K562 (cell line): Measurements from ENCODE around the gene UCKL1. TPM values are rescaled to one million over a fixed set of nuclear protein-coding genes. Genes with fewer than 3 reads are reported as not detected.

Source experiments
- ATAC-seq: fragments of 200-7000 bp; cut with Tn5 transposase; 3 replicates; pipeline ENCODE4 v1.9.1; 2020; ENCODE audit warnings: moderate library complexity
- BruUV-seq: library from RNA; stranded (reverse); fragments of 400-500 nt; replicated peaks from 2 replicates; lab custom pipeline; 2021; lab: Mats Ljungman, UMichigan
- CTCF ChIA-PET: fragments of 300-600 bp; formaldehyde crosslinking; extraction: SDS; loops from one replicate; lab custom pipeline; 2021; ENCODE audit warnings: low intra/inter-chr PET ratio; lab: Yijun Ruan, JAX
- POLR2A ChIA-PET: fragments of 300-600, 350-650 bp; sonication (Branson Sonifier 250); formaldehyde crosslinking; extraction: SDS; loops from one replicate; lab custom pipeline; 2021; ENCODE audit warnings: antibody characterized with exemption, inconsistent platforms; lab: Yijun Ruan, JAX
- DNase-seq, 4 experiments: peaks; one replicate each; pipeline versions ENCODE4 v3.0.0 to v3.0.0-alpha.2; 2011 to 2018; ENCODE audit warnings: low spot score in 3 of 4, mixed read lengths in 3 of 4; ENCODE audit errors: extremely low read depth in 1 of 4
- FAIRE-seq: peaks from 2 replicates; lab custom pipeline; 2011; peaks lifted over from hg19 to GRCh38; lab: Jason Lieb, UNC
- H2AFZ ChIP-seq: 2 replicates; pipeline ENCODE4 v1.6.0; 2011; ENCODE audit warnings: low read depth, low read length, control low read depth, inconsistent platforms
- H3K27ac ChIP-seq: fragments of 200-600 bp; 3 replicates; pipeline ENCODE4 v1.8.0; 2011; ENCODE audit warnings: low read depth, mild to moderate bottlenecking, control low read depth, inconsistent platforms, low read length, moderate library complexity, mixed read lengths; ENCODE audit errors: extremely low read depth
- H3K27me3 ChIP-seq, 2 experiments: fragments of 300-600 bp in 1 of 2; 2 replicates in 1 of 2; 3 replicates in 1 of 2; pipeline versions ENCODE4 v1.6.0 to v1.8.0; 2011; ENCODE audit warnings: inconsistent platforms in 2 of 2, low read length in 2 of 2, mild to moderate bottlenecking in 1 of 2, mixed read lengths in 1 of 2, moderate library complexity in 1 of 2; ENCODE audit not compliant: control insufficient read depth in 2 of 2, insufficient read depth in 2 of 2
- H3K36me3 ChIP-seq: fragments of 300-600 bp; 3 replicates; pipeline ENCODE4 v1.8.0; 2011; ENCODE audit warnings: mild to moderate bottlenecking, low read length, inconsistent platforms; ENCODE audit not compliant: control insufficient read depth, insufficient read depth
- H3K4me1 ChIP-seq, 2 experiments: fragments of 200-600 bp in 1 of 2; replicated peaks in 1 of 2; 2 replicates in 1 of 2; 3 replicates in 1 of 2; pipeline versions ENCODE4 v1.5.1 to v1.8.0; 2011; ENCODE audit warnings: inconsistent platforms in 2 of 2, low read length in 2 of 2, mild to moderate bottlenecking in 1 of 2, mixed read lengths in 1 of 2, moderate library complexity in 1 of 2; ENCODE audit not compliant: control insufficient read depth in 2 of 2, insufficient read depth in 2 of 2
- H3K4me2 ChIP-seq: 2 replicates; pipeline ENCODE4 v1.6.1; 2011; ENCODE audit warnings: low read length, control low read depth, inconsistent platforms, mixed read lengths; ENCODE audit not compliant: insufficient read depth
- H3K4me3 ChIP-seq: fragments of 200-600 bp; sonication (generic), shearing (Covaris generic); 2 replicates; pipeline ENCODE4 v1.5.1; 2016; ENCODE audit warnings: control low read depth, inconsistent platforms
- H3K79me2 ChIP-seq: fragments of 200-600 bp; 3 replicates; pipeline ENCODE4 v1.8.0; 2011; ENCODE audit warnings: low read length, inconsistent platforms; ENCODE audit not compliant: control insufficient read depth, insufficient read depth
- H3K9ac ChIP-seq, 2 experiments: 2 replicates each; pipeline versions ENCODE4 v1.6.0 to v1.6.1; 2011; ENCODE audit warnings: low read depth in 2 of 2, low read length in 2 of 2, control low read depth in 1 of 2, inconsistent platforms in 1 of 2, mild to moderate bottlenecking in 1 of 2, mixed read lengths in 1 of 2; ENCODE audit not compliant: insufficient read depth in 1 of 2
- H3K9me1 ChIP-seq: one replicate; pipeline ENCODE4 v1.6.0; 2011; ENCODE audit warnings: inconsistent platforms, mild to moderate bottlenecking, low read length, moderate library complexity; ENCODE audit not compliant: control insufficient read depth, insufficient read depth
- H3K9me3 ChIP-seq: replicated peaks from 2 replicates; pipeline ENCODE4 v1.5.1; 2011; ENCODE audit warnings: low read depth, low read length, inconsistent platforms; ENCODE audit not compliant: control insufficient read depth, insufficient read depth
- H4K20me1 ChIP-seq: replicated peaks from 2 replicates; pipeline ENCODE4 v1.6.1; 2011; ENCODE audit warnings: low read length, inconsistent platforms, mixed read lengths; ENCODE audit not compliant: control insufficient read depth, insufficient read depth
- ATF4 ChIP-seq: fragments of 450-650 bp; formaldehyde crosslinking; IDR thresholded peaks from 2 replicates; pipeline ENCODE4 v1.4.0; 2022; ENCODE audit warnings: mild to moderate bottlenecking, moderate library complexity
- BCLAF1 ChIP-seq, 2 experiments: fragments of 450-650 bp in 1 of 2; IDR thresholded peaks; 2 replicates each; pipeline ENCODE4 v1.6.1; 2011 to 2017; ENCODE audit warnings: low read depth in 2 of 2, antibody characterized with exemption in 1 of 2, borderline replicate concordance in 1 of 2, low read length in 1 of 2, mild to moderate bottlenecking in 1 of 2, mixed read lengths in 1 of 2; ENCODE audit not compliant: control insufficient read depth in 1 of 2
- KDM5B ChIP-seq: fragments of 200-600 bp; sonication (generic); IDR thresholded peaks from 2 replicates; pipeline ENCODE4 v1.6.1; 2012; ENCODE audit warnings: low read depth, mild to moderate bottlenecking, moderate library complexity, low read length, control low read depth, inconsistent platforms; ENCODE audit not compliant: insufficient replicate concordance
- MECOM ChIP-seq: fragments of 250-450 bp; sonication (Bioruptor Pico); IDR thresholded peaks from 2 replicates; pipeline ENCODE4 v1.8.0; 2022; ENCODE audit warnings: inconsistent platforms
- MLLT1 ChIP-seq, 2 experiments: fragments of 450-650 bp; IDR thresholded peaks; 2 replicates each; pipeline ENCODE4 v1.6.1; 2016
- MTA1 ChIP-seq: fragments of 450-650 bp; IDR thresholded peaks from 2 replicates; pipeline ENCODE4 v1.6.1; 2017; ENCODE audit warnings: borderline replicate concordance
- PHF20 ChIP-seq: fragments of 450-650 bp; IDR thresholded peaks from 2 replicates; pipeline ENCODE4 v1.6.1; 2018; ENCODE audit not compliant: partially characterized antibody
- PTTG1 ChIP-seq: fragments of 450-650 bp; IDR thresholded peaks from 2 replicates; pipeline ENCODE4 v1.6.1; 2016; ENCODE audit warnings: low read depth, mild to moderate bottlenecking, missing genetic modification characterization, missing compliant biosample characterization
- RBM15 ChIP-seq: fragments of 200-400 bp; formaldehyde crosslinking; IDR thresholded peaks from 2 replicates; pipeline ENCODE4 v1.6.1; 2018; ENCODE audit warnings: mild to moderate bottlenecking, low read length, moderate library complexity; ENCODE audit not compliant: insufficient read depth
- TEAD1 ChIP-seq, 2 experiments: fragments of 450-650 bp in 1 of 2; sonication (generic) in 1 of 2; formaldehyde crosslinking; IDR thresholded peaks; 2 replicates each; pipeline versions ENCODE4 v1.4.0 to v1.8.0; 2020 to 2022; ENCODE audit warnings: mild to moderate bottlenecking in 2 of 2, missing genetic modification reagents in 1 of 2
- WHSC1 ChIP-seq: IDR thresholded peaks from one replicate; pipeline ENCODE4 v1.6.1; 2012; ENCODE audit warnings: low read length, control low read depth, inconsistent platforms
- ZNF785 ChIP-seq: fragments of 250-450 bp; sonication (Bioruptor Pico); IDR thresholded peaks from 2 replicates; pipeline ENCODE4 v1.4.0; 2020; ENCODE audit warnings: mild to moderate bottlenecking
- WGBS: fragments of 100-300 bp; shearing (Covaris generic); methylation state at CpG from one replicate; pipeline ENCODE4 v1.1.6; 2016; ENCODE audit warnings: low coverage, mixed read lengths; ENCODE audit not compliant: insufficient coverage; ENCODE audit errors: missing lambda C conversion rate; 5-methylcytosine and 5-hydroxymethylcytosine counted together
- in situ Hi-C: fragments of 300-500 bp; cut with MboI; formaldehyde crosslinking; loops from 4 replicates; pipeline ENCODE4 v1.15.0; 2018; ENCODE audit warnings: inconsistent platforms, mixed read lengths
- intact Hi-C: fragments of 100-400 bp; cut with micrococcal nuclease; formaldehyde crosslinking; loops from 2 replicates; pipeline ENCODE4 v1.14.2; 2022
- polyA plus RNA-seq, 8 experiments: library from polyadenylated mRNA; depleted of rRNA in 4 of 8; stranded (reverse) in 5 of 8; unstranded in 3 of 8; fragments of >200 nt; fragmentation: Nextera tagmentation in 2 of 8; fragmentation: Illumina TruSeq in 1 of 8; extraction: Ambion mirVana in 2 of 8; extraction: Trizol in 1 of 8; gene quantifications; 2 replicates each; pipeline versions ENCODE4 v1.2.1 to v1.2.3, GENCODE V29; 2011 to 2014; ENCODE audit warnings: inconsistent platforms in 1 of 8, missing spikeins in 1 of 8
- total RNA-seq, 7 experiments: library from RNA; depleted of rRNA in 6 of 7; stranded (reverse); fragments of >200 nt in 6 of 7; fragmentation: Illumina TruSeq in 2 of 7; extraction: Trizol in 2 of 7; gene quantifications; 2 replicates each; pipeline versions ENCODE4 v1.2.1 to v1.2.3, GENCODE V29; 2011 to 2021; ENCODE audit warnings: low replicate concordance in 1 of 7

Gene UCKL1
- total and polyA plus RNA-seq, 9 of the 15 experiments (the other 6 are each of a cell fraction or from before 2014, with no cell fraction given) = 3.1 to 52.8 (median 24.2) TPM

GRCh38 chr20:63974402-63975200 lies 18.4 kb upstream of the UCKL1 start (continued):
- TF ChIP-seq PTTG1 (tag) = no peak
- no peak for TF ChIP-seq KDM5B
- TF ChIP-seq RBM15 = no peak

- DNase-seq (peak; percentile 82 to 93 (median 86)), ATAC-seq (peak; percentile 90), FAIRE-seq (peak; percentile 92)
- Histone ChIP-seq H3K79me2 (peaks cover 10% of the 10 kb centered on the region), H4K20me1 (no peaks in the 10 kb centered on the region), H3K9ac (peak overlapping the region; percentile 61 to 89), H3K27ac (no peak overlapping the region; the same call in 2 of the 3 replicates), H3K27me3 (no peaks in the 10 kb centered on the region), H3K9me1 (peaks cover 3% of the 10 kb centered on the region), H3K4me3 (0 out of 2 replicates have a peak overlapping the region, but pooled peaks have one; percentile 21), H3K4me2 (peak overlapping the region; percentile 72), H3K4me1 (peaks cover 25 to 59% of the 10 kb centered on the region in 2 experiments), H3K36me3 (peaks cover 11% of the 10 kb centered on the region; the same call in 1 of the 3 replicates), H3K9me3 (no peaks in the 10 kb centered on the region), H2AFZ (peak overlapping the region; percentile 93)
- CTCF ChIA-PET = interaction anchor here (0.6 to 2.1 kb wide), 10 partner anchors 20 to 523 kb away, joined by 3 to 25 read pairs (median 3); partner anchors contain the start of genes ARFRP1, PTK6 and ZGPAT
- in situ Hi-C loops = no loop called here
- intact Hi-C loops = loop anchor here (2.0 to 10.0 kb wide), 5 partner anchors 67 to 435 kb away; partner anchors contain the start of genes ABHD16B and TPD52L2
- 23% methylated on average over 28 of the region's 37 CpGs for WGBS
- POLR2A ChIA-PET = interaction anchor here (0.6 to 0.7 kb wide), 4 partner anchors 16 to 352 kb away, joined by 3 to 5 read pairs (median 3); no protein-coding TSS in a partner anchor
- BruUV-seq = no TSS peak
- TF ChIP-seq TEAD1 (CRISPR knock-in tag; IDR thresholded peaks at IDR 0.05) (no peak), ZNF785 (CRISPR knock-in tag) (no peak), MTA1 (no peak), MECOM (CRISPR knock-in tag) (no peak), PHF20 (no peak), MLLT1 (IDR thresholded peaks at IDR 0.05) (no peak), ATF4 (CRISPR knock-in tag) (no peak), WHSC1 (no peak), BCLAF1 (IDR thresholded peaks at IDR 0.05; ENCODE audit: borderline replicate concordance in 1 of 2, control insufficient read depth in 1 of 2, low read depth in 2 of 2, low read length in 1 of 2) (no peak)
These were observed 17.6 kb upstream of the UCKL1 start for GRCh38 chr20:63973636-63974401.
